ENCODE results near the gene ARID1B.
A peak's percentile ranks its signal among the peaks of the same experiment; 100 is the strongest.

Gene ARID1B

DNA sequence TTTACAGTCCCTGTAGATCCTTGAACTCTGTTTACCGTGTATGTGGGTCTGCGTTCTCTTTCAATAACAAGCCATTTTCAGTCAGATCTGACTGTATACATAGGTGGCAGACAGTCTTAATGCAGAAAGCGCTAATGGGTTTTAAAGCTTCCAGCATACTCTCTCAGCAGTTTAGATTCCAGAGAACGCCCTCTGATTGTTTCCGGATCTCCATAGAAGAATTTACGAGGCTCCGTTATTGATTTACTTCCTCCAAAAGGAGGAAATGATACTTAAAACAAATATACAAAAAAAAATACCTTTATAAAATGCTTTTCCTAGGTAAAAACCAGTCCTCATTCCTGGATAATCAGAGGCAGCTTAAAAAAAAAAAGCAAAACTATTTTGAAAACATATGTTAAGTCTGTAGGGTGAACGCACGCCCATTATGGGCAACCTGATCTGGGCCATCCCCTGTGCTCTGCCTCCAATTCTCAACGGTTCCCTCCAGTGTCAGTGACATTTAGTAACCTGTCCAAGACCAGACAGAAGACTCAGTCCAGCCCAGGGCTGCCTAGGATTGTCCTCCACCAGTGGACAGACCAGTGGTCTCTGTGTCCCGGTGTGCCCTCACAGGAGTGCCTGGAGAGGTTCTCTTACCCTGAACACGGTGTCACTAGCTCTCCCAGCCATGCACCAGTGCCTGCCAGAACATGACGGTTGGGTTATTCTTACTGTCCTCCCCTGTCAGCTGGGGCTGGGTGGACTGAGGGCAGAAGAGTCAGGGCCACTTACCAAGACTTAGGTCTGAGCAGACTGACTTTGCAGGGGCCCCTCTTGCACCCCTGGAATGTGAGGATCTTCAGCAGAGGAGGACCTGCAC is 217.3 kb downstream of the ARID1B start:
- H3K4me1 Mint-ChIP-seq: peaks cover 32% of the 10 kb centered on the region
- H3K27me3 Mint-ChIP-seq: no peaks in the 10 kb centered on the region
- peak overlapping the region; percentile 39 for H3K4me3 Mint-ChIP-seq
- no peaks in the 10 kb centered on the region for H3K9me3 Mint-ChIP-seq
- DNase-seq (ENCODE audit: low spot score in 2 of 2) (no peak), ATAC-seq (ENCODE audit: low read depth) (peak; percentile 38)
- H3K27ac Mint-ChIP-seq: no peak overlapping the region
- peaks cover 2% of the 10 kb centered on the region for H3K36me3 Mint-ChIP-seq

DNA sequence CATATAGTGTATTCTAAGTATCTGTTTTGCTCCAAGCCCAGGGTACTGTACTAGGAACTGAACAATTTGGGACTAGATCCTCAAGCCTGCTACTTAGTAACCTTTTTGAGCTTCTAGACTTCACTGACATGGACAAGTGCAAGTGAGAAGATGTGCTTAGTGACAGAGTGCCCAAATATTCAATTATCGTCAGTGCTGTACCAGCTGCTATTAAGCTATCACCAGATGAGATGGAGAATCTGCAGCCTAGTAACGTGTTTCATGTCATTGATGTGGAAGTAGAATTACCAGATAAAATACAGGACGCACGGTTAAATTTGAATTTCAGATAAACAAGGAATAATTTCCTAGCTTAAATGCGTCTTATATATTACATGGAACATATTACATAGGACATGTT is 218.3 kb downstream of the ARID1B start:
- Mint-ChIP-seq H3K4me3 (no peak overlapping the region), H3K36me3 (peaks cover 2% of the 10 kb centered on the region), H3K9me3 (no peaks in the 10 kb centered on the region), H3K4me1 (peaks cover 34% of the 10 kb centered on the region), H3K27ac (no peak overlapping the region), H3K27me3 (no peaks in the 10 kb centered on the region)
- DNase-seq (ENCODE audit: low spot score in 2 of 2) (no peak), ATAC-seq (ENCODE audit: low read depth) (no peak)

DNA sequence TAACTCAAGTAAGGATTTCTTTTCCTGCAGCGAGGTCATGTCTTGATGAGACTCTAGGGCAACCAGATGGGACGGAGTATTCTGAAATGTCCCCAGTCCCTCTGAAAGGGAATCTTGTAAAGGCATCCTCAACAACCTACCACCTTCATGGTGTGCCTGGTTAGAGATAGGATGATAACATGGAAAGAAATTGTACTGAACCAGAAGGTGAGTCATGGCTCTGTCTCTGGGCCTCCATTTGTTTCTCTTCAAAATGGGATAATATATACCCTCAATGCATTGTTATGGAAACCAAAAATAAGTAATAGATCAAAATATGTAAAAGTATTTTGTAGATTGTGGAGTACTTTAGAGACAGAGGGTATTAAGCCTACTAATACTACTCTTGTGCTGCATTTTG is 219.1 kb downstream of the ARID1B start:
- no peak for ATAC-seq (ENCODE audit: low read depth)
- peaks cover 30% of the 10 kb centered on the region for H3K4me1 Mint-ChIP-seq
- H3K27me3 Mint-ChIP-seq: no peaks in the 10 kb centered on the region
- H3K27ac Mint-ChIP-seq: no peak overlapping the region
- DNase-seq (ENCODE audit: low spot score in 2 of 2): no peak
- H3K9me3 Mint-ChIP-seq: no peaks in the 10 kb centered on the region
- peaks cover 2% of the 10 kb centered on the region for H3K36me3 Mint-ChIP-seq
- H3K4me3 Mint-ChIP-seq: no peak overlapping the region

DNA sequence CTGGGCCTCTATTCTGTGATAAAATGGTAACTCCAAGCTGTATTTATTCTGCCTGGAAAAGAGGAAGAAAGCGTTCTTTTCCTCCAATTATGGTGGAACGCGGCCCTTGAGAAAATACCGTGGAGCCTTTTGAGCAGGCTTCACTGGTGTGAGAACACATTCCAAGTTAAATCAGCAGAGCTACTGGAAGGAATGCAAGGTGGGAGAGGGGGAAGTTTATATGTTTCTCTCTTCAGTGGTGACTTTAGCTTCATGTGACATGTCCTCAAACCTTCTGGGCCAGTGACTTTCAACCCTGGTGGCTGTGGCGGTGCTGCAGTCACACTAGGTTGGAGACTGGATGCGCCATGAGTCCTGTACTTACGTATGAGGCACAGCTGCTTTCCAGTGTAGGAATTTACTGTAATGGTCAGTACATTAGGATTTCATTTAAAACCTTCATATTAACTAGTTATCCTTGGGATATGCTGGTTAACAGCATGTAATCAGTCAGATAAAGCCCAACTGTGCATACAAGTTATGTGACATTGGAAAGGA is 221.7 kb downstream of the ARID1B start:
- DNase-seq (ENCODE audit: low spot score in 2 of 2) (no peak), ATAC-seq (ENCODE audit: low read depth) (no peak)
- H3K9me3 Mint-ChIP-seq: no peaks in the 10 kb centered on the region
- no peak overlapping the region for H3K27ac Mint-ChIP-seq
- H3K36me3 Mint-ChIP-seq: peaks cover 11% of the 10 kb centered on the region
- no peaks in the 10 kb centered on the region for H3K27me3 Mint-ChIP-seq
- no peak overlapping the region for H3K4me3 Mint-ChIP-seq
- peaks cover 32% of the 10 kb centered on the region for H3K4me1 Mint-ChIP-seq

DNA sequence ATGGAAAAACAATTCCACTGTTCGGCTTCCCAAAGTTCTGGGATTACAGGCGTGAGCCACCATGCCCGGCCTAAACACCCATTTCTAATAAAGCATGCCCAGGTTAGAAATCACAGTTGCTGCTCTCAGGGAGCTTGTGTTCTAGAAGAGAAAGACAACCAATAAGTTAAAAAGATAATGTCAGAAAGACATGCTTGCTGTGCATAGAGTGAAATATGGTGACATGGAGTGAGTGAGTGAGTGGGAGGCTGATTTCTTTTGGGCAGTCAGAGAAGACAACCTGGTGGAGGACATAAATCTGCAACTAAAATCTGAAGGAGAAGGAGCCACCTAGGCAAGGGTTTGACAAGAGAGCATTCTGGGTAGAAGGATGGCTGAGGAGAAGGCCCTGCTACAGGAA is 222.6 kb downstream of the ARID1B start:
- Mint-ChIP-seq H3K4me3 (no peak overlapping the region), H3K36me3 (peaks cover 11% of the 10 kb centered on the region), H3K27ac (no peak overlapping the region), H3K4me1 (peaks cover 23% of the 10 kb centered on the region), H3K27me3 (no peaks in the 10 kb centered on the region), H3K9me3 (no peaks in the 10 kb centered on the region)
- no peak for ATAC-seq (ENCODE audit: low read depth)
- no peak for DNase-seq (ENCODE audit: low spot score in 2 of 2)

DNA sequence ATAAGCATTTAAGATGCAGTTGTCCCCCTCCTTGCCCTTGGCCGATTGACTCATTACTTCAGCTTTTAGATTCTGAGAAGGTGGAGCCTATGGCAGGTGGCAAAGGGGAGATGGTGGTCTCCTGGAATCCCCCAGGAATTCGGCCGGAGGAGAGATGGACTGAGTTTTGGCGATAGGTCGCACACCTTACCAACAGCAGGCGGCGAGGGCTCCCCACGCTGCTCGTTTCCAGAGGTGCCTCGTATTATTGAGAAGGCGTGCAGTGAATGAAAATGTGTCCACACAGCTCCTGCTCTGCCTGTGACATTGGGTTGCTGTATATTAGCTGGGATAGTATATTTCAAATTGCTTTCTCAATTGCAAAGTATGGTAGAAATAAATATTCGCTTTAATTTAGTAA is 224.5 kb downstream of the ARID1B start:
- peaks cover 11% of the 10 kb centered on the region for H3K36me3 Mint-ChIP-seq
- H3K9me3 Mint-ChIP-seq: no peaks in the 10 kb centered on the region
- H3K27me3 Mint-ChIP-seq: no peaks in the 10 kb centered on the region
- no peak for ATAC-seq (ENCODE audit: low read depth)
- DNase-seq (ENCODE audit: low spot score in 2 of 2): no peak
- H3K4me3 Mint-ChIP-seq: no peak overlapping the region
- H3K4me1 Mint-ChIP-seq: peaks cover 27% of the 10 kb centered on the region
- no peak overlapping the region for H3K27ac Mint-ChIP-seq

DNA sequence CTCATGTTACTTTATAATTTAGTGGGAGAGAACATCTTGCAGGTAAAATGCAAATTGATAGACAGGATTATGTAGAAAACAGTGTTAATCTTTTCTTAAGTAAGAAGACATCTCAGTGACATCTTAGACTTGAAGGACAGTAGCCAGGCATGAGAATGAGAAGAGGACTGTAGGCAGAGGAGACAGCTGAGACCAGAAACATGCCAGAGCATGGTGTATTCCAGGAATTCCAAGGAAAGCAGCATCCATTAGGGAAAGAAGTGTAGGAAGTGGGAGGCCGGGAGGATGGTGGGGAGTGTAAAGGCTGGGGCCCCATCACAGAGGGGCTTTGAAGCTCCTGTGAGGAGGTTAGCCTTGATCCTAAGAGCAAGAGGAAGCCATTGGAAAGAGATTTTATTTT is 225.6 kb downstream of the ARID1B start:
- Mint-ChIP-seq H3K9me3 (no peaks in the 10 kb centered on the region), H3K36me3 (peaks cover 9% of the 10 kb centered on the region), H3K4me3 (no peak overlapping the region), H3K27me3 (no peaks in the 10 kb centered on the region), H3K4me1 (peaks cover 30% of the 10 kb centered on the region), H3K27ac (peak overlapping the region; percentile 12)
- ATAC-seq (ENCODE audit: low read depth): no peak
- no peak for DNase-seq (ENCODE audit: low spot score in 2 of 2)

DNA sequence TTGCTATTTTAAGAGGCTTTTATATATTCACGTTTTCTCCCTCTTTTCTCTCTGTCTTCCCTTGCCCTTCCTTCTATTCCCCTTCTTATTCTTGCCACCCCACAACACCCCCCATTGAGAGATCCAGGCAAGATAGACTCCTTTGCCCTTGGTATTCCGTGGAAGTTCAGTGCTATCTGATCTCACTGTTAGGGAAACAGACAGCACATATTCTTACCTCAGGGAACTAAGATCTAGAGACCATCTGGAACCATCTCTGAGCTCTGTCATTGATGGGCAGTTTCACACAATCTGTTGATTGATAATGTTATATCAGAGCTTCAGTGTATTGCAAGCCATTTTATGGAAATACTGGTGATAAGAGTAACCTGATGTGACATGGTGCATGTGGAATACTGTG is 228.8 kb downstream of the ARID1B start:
- Mint-ChIP-seq H3K27me3 (no peaks in the 10 kb centered on the region), H3K9me3 (no peaks in the 10 kb centered on the region), H3K4me3 (no peak overlapping the region), H3K27ac (peak overlapping the region; percentile 2), H3K4me1 (peaks cover 34% of the 10 kb centered on the region), H3K36me3 (peaks cover 9% of the 10 kb centered on the region)
- DNase-seq (ENCODE audit: low spot score in 2 of 2) (no peak), ATAC-seq (ENCODE audit: low read depth) (no peak)

DNA sequence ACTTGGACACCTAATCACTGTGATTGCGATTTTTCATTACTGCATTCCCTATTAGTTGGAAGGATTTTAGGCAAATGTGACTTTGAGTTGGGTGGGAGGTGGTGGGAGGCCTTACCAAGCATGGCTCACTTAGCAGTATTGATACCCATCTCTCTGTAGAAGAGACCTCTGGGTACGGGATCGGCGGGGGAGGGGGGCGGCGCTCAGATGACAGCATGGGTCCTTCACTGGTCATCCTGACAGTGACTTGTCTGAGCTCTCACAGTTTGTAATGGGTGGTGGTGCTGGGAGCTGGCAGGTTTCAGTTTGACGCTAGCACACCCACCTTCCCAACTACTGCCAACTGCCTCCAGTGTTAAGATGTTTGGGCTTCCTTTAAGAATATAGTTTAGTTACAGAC is 231.4 kb downstream of the ARID1B start:
- H3K4me3 Mint-ChIP-seq: no peak overlapping the region

DNA sequence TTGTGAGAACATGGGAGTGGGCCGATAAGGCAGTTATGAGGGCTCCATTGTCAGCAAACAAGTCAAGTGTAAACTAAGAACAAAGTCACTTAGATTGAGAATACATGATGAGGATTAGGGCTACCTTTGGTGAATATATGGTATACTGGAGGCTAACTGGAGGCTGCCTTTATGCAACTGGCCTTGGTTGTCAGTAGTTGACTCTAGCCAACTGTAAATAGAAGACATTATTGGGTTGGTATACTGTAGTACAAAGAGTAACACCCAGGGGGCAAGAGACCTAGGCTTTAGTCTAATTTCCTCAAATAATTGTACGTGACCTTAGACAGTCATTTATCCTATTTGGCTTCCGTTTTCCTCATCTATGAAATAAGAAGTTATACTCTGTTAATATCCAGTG is 235.2 kb downstream of the ARID1B start:
- DNase-seq (ENCODE audit: low spot score in 2 of 2) (no peak), ATAC-seq (ENCODE audit: low read depth) (no peak)
- H3K4me1 Mint-ChIP-seq: peaks cover 44% of the 10 kb centered on the region
- H3K9me3 Mint-ChIP-seq: no peaks in the 10 kb centered on the region
- peaks cover 2% of the 10 kb centered on the region for H3K36me3 Mint-ChIP-seq
- no peak overlapping the region for H3K27ac Mint-ChIP-seq
- no peak overlapping the region for H3K4me3 Mint-ChIP-seq
- H3K27me3 Mint-ChIP-seq: no peaks in the 10 kb centered on the region

More for the DNA sequence above, 231.4 kb downstream of the ARID1B start:
- ATAC-seq (ENCODE audit: low read depth): no peak
- Mint-ChIP-seq H3K36me3 (peaks cover 2% of the 10 kb centered on the region), H3K27ac (peak overlapping the region; percentile 23), H3K27me3 (no peaks in the 10 kb centered on the region), H3K9me3 (no peaks in the 10 kb centered on the region), H3K4me1 (peaks cover 34% of the 10 kb centered on the region)
- no peak for DNase-seq (ENCODE audit: low spot score in 2 of 2)

DNA sequence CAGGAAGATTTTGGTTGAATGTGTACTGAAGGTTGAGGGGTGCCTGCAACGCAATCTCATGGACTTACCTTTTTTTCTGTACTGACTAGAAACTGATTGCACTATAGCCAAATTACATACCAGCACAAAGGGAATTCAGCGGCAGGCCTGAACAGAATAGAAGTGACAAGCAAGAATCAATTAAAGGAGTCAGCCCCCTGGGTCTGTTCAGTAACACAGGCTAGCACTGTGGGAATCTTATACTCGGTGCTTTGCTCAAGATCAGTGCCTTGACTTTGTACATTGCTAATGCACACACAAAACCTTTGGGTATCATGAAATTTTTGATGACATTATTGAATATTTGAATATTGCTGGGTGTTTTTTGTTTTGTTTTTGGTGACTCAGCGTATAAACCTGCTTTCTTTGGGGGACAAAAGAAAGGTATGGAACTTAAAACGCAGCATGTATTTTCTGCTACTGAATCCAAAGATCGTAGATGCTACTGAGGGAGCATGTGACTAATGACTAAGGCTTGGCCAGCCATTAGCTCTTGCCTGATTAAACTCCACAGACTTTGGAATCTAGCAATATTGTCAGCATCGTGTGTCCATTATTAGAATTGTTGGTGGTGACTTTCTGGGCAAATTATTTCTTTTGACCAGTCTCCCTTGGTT is 236.6 kb downstream of the ARID1B start:
- Mint-ChIP-seq H3K27ac (no peak overlapping the region), H3K27me3 (no peaks in the 10 kb centered on the region), H3K36me3 (peaks cover 2% of the 10 kb centered on the region), H3K4me1 (peaks cover 42% of the 10 kb centered on the region), H3K9me3 (no peaks in the 10 kb centered on the region), H3K4me3 (no peak overlapping the region)
- ATAC-seq (ENCODE audit: low read depth) (no peak), DNase-seq (ENCODE audit: low spot score in 2 of 2) (no peak)

DNA sequence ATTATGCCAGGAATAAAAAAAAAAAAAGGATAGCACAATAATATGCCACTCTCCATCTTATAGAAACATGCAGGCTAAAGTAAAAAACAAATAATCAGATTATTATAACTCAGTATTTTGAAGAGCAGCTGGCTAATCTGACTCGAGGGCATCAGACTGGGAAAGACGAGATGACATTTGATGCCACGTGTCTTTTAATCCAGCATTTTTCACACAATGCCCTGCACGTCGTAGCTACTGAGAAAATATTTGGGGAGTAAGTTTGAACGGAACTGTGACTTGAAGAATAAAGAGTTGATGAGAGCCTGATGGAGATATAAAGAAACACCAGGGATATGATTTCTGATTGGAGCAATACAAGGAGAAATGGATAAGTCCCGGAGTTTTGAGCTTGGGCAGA is 237.7 kb downstream of the ARID1B start:
- ATAC-seq (ENCODE audit: low read depth) (no peak), DNase-seq (ENCODE audit: low spot score in 2 of 2) (no peak)
- Mint-ChIP-seq H3K4me1 (peaks cover 48% of the 10 kb centered on the region), H3K36me3 (peaks cover 2% of the 10 kb centered on the region), H3K27ac (peak overlapping the region; percentile 69), H3K4me3 (no peak overlapping the region), H3K27me3 (no peaks in the 10 kb centered on the region), H3K9me3 (no peaks in the 10 kb centered on the region)

DNA sequence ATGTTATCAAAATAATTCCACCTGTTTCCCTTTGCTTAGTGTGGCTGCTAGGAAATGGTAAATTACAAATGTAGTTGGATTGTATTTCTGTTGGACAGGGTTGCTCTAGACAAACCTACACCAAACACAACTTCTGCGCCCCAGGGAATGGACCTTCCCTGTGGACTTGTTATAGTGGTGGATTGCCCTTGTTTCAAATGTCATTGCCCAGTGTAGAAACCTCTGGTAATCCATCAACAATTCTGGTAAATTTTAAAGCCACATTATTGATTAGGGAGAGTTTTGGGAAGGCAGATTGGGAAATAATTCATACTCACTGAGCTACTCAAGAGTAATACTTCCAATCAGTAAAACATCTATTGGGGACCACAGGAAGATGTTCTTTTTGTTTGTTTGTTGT is 239.8 kb downstream of the ARID1B start:
- no peak for ATAC-seq (ENCODE audit: low read depth)
- no peaks in the 10 kb centered on the region for H3K9me3 Mint-ChIP-seq
- no peaks in the 10 kb centered on the region for H3K36me3 Mint-ChIP-seq
- no peaks in the 10 kb centered on the region for H3K27me3 Mint-ChIP-seq
- H3K4me1 Mint-ChIP-seq: peaks cover 53% of the 10 kb centered on the region
- no peak for DNase-seq (ENCODE audit: low spot score in 2 of 2)
- H3K27ac Mint-ChIP-seq: peak overlapping the region; percentile 79
- H3K4me3 Mint-ChIP-seq: no peak overlapping the region

DNA sequence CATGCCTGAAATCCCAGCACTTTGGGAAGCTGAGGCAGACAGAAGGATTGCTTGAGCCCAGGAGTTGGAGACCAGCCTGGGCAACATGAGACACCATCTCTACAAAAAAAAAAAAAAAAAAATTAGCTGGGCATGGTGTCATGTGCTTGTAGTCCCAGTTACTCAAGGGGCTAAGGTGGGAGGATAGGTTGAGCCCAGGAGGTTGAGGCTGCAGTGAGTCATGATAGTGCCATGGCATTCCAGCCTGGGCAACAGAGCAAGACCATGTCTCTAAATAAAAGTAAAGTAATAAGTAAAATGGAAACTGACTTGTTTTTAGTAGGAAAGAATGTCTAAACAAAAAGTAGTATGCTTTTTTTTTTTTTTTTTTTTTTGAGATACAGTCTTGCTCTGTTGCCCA is 240.7 kb downstream of the ARID1B start:
- Mint-ChIP-seq H3K9me3 (no peaks in the 10 kb centered on the region), H3K27ac (no peak overlapping the region), H3K27me3 (no peaks in the 10 kb centered on the region), H3K4me1 (peaks cover 48% of the 10 kb centered on the region), H3K36me3 (no peaks in the 10 kb centered on the region), H3K4me3 (no peak overlapping the region)
- no peak for DNase-seq (ENCODE audit: low spot score in 2 of 2)
- no peak for ATAC-seq (ENCODE audit: low read depth)
